OCI-LY1 (cell line): ENCODE data around the gene RPRD2.

Experiments
- H2AFZ ChIP-seq: fragments of 200-600 bp; sonication (generic), shearing (Covaris generic); 2 replicates; pipeline ENCODE4 v1.6.0; 2014; ENCODE audit warnings: antibody characterized with exemption, mild to moderate bottlenecking, low read length
- H3F3A ChIP-seq: fragments of 200-600 bp; sonication (generic), shearing (Covaris generic); 2 replicates; pipeline ENCODE4 v1.6.0; 2014; ENCODE audit warnings: mild to moderate bottlenecking, antibody characterized with exemption, low read length, moderate library complexity; ENCODE audit not compliant: insufficient read depth
- H3K27ac ChIP-seq: fragments of 200-600 bp; sonication (generic); 2 replicates; pipeline ENCODE4 v1.5.1; 2014; ENCODE audit warnings: low read length, mixed run types, mild to moderate bottlenecking, low read depth; ENCODE audit not compliant: poor library complexity, severe bottlenecking
- H3K27me3 ChIP-seq: fragments of 200-600 bp; sonication (generic); 2 replicates; pipeline ENCODE4 v1.6.0; 2014; ENCODE audit warnings: antibody characterized with exemption, mild to moderate bottlenecking, low read length, moderate library complexity; ENCODE audit not compliant: insufficient read depth
- H3K36me3 ChIP-seq: fragments of 200-600 bp; sonication (generic); 2 replicates; pipeline ENCODE4 v1.6.1; 2014; ENCODE audit warnings: mild to moderate bottlenecking, antibody characterized with exemption, low read length, moderate library complexity, mixed read lengths; ENCODE audit not compliant: insufficient read depth
- H3K4me1 ChIP-seq: fragments of 200-600 bp; sonication (generic); 2 replicates; pipeline ENCODE4 v1.5.1; 2014; ENCODE audit warnings: mild to moderate bottlenecking, low read length, moderate library complexity; ENCODE audit not compliant: insufficient read depth, severe bottlenecking
- H3K4me2 ChIP-seq: fragments of 200-600 bp; sonication (generic), shearing (Covaris generic); 2 replicates; pipeline ENCODE4 v1.6.1; 2014; ENCODE audit warnings: low read length
- H3K4me3 ChIP-seq: fragments of 200-600 bp; sonication (generic); 2 replicates; pipeline ENCODE4 v1.5.1; 2014; ENCODE audit warnings: low read length, low read depth, mild to moderate bottlenecking, mixed read lengths; ENCODE audit not compliant: poor library complexity, severe bottlenecking
- H3K79me2 ChIP-seq: fragments of 200-600 bp; shearing (Covaris generic); 2 replicates; pipeline ENCODE4 v1.6.1; 2016; ENCODE audit warnings: mixed run types, low read length, mixed read lengths; ENCODE audit not compliant: insufficient read depth
- H3K9ac ChIP-seq: fragments of 200-600 bp; sonication (generic), shearing (Covaris generic); 2 replicates; pipeline ENCODE4 v1.6.1; 2014; ENCODE audit warnings: mild to moderate bottlenecking, low read length, mixed read lengths
- H3K9me2 ChIP-seq: fragments of 200-600 bp; sonication (generic), shearing (Covaris generic); 2 replicates; pipeline ENCODE4 v1.6.1; 2014; ENCODE audit warnings: low read depth, mild to moderate bottlenecking, low read length, mixed read lengths
- H3K9me3 ChIP-seq: fragments of 200-600 bp; shearing (Covaris generic); 2 replicates; pipeline ENCODE4 v1.6.1; 2014; ENCODE audit warnings: low read length, mixed read lengths
- H4K20me1 ChIP-seq: fragments of 200-600 bp; sonication (generic), shearing (Covaris generic); 2 replicates; pipeline ENCODE4 v1.6.0; 2016; ENCODE audit warnings: mild to moderate bottlenecking, low read length; ENCODE audit not compliant: insufficient read depth
- EZH2 ChIP-seq: fragments of 200-600 bp; sonication (generic), shearing (Covaris generic); IDR thresholded peaks from 2 replicates; pipeline ENCODE4 v1.8.0; 2017; ENCODE audit warnings: borderline replicate concordance, mixed run types, mild to moderate bottlenecking, antibody characterized with exemption, low read length, moderate library complexity, mixed read lengths
- TF ChIP-seq, protein P1 (sequence below): fragments of 200-600 bp; sonication (generic), shearing (Covaris generic); IDR thresholded peaks from 2 replicates; pipeline ENCODE4 v1.5.1; 2017; ENCODE audit warnings: mild to moderate bottlenecking, antibody characterized with exemption, low read length, moderate library complexity, mixed read lengths

RPRD2 gene

DNA sequence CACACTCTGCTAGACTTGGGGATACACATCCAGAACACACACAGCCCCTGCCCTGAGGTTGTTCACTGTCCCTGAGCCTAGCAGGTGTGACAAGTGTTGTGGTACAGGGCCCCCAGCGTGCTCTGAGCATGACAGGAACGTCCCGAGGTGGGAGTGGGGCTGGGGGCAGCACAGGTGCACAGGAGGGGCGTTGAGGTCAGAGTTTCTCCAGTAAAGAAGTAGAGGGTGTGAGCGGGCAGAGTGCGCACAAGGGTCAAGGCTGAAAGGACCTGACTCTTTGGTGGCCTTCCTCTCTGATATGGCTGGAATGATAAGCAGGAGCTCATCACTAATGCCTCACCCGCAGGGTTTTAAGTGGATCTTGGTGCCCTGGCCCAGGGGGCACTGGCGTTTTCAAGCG is 150.3 kb downstream of the RPRD2 start:
- Histone ChIP-seq H3K27ac (no peak overlapping the region), H3F3A (no peaks in the 10 kb centered on the region), H3K4me2 (0 out of 2 replicates have a peak overlapping the region, but pooled peaks have one; percentile 77), H3K9me3 (no peaks in the 10 kb centered on the region), H3K27me3 (no peaks in the 10 kb centered on the region), H3K36me3 (no peaks in the 10 kb centered on the region; the same call in 1 of the 2 replicates), H4K20me1 (no peaks in the 10 kb centered on the region), H3K4me3 (no peak overlapping the region), H3K4me1 (peaks cover 18% of the 10 kb centered on the region), H2AFZ (no peak overlapping the region), H3K9ac (no peak overlapping the region), H3K9me2 (no peaks in the 10 kb centered on the region), H3K79me2 (no peaks in the 10 kb centered on the region)
- TF ChIP-seq, protein P1, sequence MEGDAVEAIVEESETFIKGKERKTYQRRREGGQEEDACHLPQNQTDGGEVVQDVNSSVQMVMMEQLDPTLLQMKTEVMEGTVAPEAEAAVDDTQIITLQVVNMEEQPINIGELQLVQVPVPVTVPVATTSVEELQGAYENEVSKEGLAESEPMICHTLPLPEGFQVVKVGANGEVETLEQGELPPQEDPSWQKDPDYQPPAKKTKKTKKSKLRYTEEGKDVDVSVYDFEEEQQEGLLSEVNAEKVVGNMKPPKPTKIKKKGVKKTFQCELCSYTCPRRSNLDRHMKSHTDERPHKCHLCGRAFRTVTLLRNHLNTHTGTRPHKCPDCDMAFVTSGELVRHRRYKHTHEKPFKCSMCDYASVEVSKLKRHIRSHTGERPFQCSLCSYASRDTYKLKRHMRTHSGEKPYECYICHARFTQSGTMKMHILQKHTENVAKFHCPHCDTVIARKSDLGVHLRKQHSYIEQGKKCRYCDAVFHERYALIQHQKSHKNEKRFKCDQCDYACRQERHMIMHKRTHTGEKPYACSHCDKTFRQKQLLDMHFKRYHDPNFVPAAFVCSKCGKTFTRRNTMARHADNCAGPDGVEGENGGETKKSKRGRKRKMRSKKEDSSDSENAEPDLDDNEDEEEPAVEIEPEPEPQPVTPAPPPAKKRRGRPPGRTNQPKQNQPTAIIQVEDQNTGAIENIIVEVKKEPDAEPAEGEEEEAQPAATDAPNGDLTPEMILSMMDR = no peak

DNA sequence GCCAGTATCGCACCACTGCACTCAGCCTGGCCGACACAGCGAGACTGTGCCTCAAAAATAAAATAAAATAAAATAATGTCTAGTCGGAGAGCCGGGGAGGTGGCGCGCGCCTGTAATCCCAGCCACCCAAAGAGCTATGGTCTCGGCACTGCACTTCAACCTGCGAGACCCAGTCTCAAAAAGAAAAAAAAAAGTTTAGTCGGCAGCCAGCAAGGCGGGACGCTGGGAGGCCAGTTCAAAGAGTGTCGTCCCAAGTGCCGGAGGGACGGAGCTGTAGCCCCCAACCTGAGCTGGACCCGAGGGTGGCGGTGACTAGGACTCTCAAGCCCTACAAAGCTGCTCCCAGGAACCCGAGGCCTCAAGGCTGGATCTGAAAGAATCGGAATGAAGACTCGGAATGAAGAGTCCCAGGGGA is 151.0 kb downstream of the RPRD2 start:
- Histone ChIP-seq H3F3A (no peaks in the 10 kb centered on the region), H3K36me3 (no peaks in the 10 kb centered on the region; the same call in 1 of the 2 replicates), H2AFZ (peak overlapping the region; percentile 11; the same call in 1 of the 2 replicates), H3K9me3 (no peaks in the 10 kb centered on the region), H3K4me3 (peak overlapping the region; percentile 65), H3K9ac (peak overlapping the region; percentile 56), H4K20me1 (no peaks in the 10 kb centered on the region), H3K4me2 (peak overlapping the region; percentile 77), H3K9me2 (no peaks in the 10 kb centered on the region), H3K4me1 (peaks cover 18% of the 10 kb centered on the region), H3K27ac (no peak overlapping the region), H3K79me2 (no peaks in the 10 kb centered on the region), H3K27me3 (no peaks in the 10 kb centered on the region)
- TF ChIP-seq, protein P1 = no peak
- no peak for TF ChIP-seq EZH2

DNA sequence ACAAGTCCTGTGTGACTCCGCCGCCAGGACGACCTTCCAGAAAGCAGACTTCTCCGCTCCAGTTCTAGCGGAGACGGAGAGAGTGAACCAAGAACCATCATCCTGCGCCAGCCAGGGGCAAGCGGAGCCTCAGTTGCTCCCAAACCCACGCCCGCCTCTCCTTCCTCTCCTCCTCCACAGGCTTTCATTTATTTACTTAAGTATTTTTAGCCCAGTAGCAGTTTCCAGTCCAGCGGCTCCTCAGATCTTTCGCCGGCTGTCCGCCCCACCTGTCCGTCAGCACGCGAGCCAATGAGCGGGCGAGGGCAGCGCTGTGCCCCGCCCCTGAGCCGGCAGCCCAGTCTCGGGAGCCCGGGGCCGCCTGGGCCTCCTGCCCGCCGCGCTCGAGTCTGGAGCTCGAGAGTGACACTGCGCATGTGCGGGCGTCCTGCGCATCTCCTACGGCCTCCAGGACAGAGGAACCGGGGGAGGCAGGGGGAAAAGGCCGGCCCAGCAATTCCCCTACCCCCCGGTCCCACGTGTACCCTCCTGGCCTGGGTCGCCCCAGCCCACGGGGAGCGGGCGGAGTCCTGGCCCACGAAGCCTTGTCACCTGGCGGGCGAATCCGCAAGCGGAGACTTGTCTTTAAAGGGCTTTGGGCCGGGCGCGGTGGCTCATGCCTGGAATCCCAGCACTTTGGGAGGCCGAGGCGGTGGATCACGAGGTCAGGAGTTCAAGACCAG is 151.5 kb downstream of the RPRD2 start, which contains the start of gene FALEC:
Gene FALEC (plus strand): TSS at position 425 of the 722 bp plus-strand sequence.
- H3K27ac ChIP-seq = no peak within 1 kb of the TSS
- H4K20me1 ChIP-seq = no peaks in the 10 kb centered on the region
- peak within 1 kb of the TSS; percentile 77 for H3K4me2 ChIP-seq
- no peak for TF ChIP-seq EZH2
- TF ChIP-seq, protein P1 = no peak
- no peaks in the 10 kb centered on the region; the same call in 1 of the 2 replicates for H3K36me3 ChIP-seq
- peak within 1 kb of the TSS; percentile 65 for H3K4me3 ChIP-seq
- no peaks in the 10 kb centered on the region for H3K9me2 ChIP-seq
- H3K4me1 ChIP-seq = peaks cover 18% of the 10 kb centered on the region
- H2AFZ ChIP-seq = peak within 1 kb of the TSS; percentile 11; the same call in 1 of the 2 replicates
- H3K27me3 ChIP-seq = no peaks in the 10 kb centered on the region
- H3K79me2 ChIP-seq = no peaks in the 10 kb centered on the region
- no peaks in the 10 kb centered on the region for H3K9me3 ChIP-seq
- no peaks in the 10 kb centered on the region for H3F3A ChIP-seq
- peak within 1 kb of the TSS; percentile 56 for H3K9ac ChIP-seq
